CD14-positive monocyte (primary cell): ENCODE measurements around the gene PTPRE. TPM values are rescaled to one million over a fixed set of nuclear protein-coding genes. Genes with fewer than 3 reads are reported as not detected.

Experiments
- DNase-seq, 3 donors: peaks; one replicate each; pipeline ENCODE4 v3.0.0-alpha.2; 2011 to 2022
- H2AFZ ChIP-seq: 2 replicates; pipeline ENCODE4 v1.6.0; 2012; ENCODE audit warnings: mild to moderate bottlenecking, low read depth, low read length, inconsistent platforms; ENCODE audit not compliant: insufficient read depth, poor library complexity, severe bottlenecking
- H3K27ac ChIP-seq, 2 donors: 1 replicate in 1 of 2; 2 replicates in 1 of 2; pipeline ENCODE4 v1.5.1; 2012 to 2013; ENCODE audit warnings: low read length in 2 of 2, control low read depth in 1 of 2, inconsistent platforms in 1 of 2, low read depth in 1 of 2, mild to moderate bottlenecking in 1 of 2
- H3K27me3 ChIP-seq, 2 donors: one replicate each; pipeline versions ENCODE4 v1.6.0 to v1.6.1; 2011 to 2013; ENCODE audit warnings: low read length in 2 of 2; ENCODE audit not compliant: control insufficient read depth in 2 of 2, insufficient read depth in 2 of 2
- H3K36me3 ChIP-seq, 2 donors: replicated peaks in 1 of 2; 1 replicate in 1 of 2; 2 replicates in 1 of 2; pipeline versions ENCODE4 v1.5.1 to v1.6.1; 2012 to 2013; ENCODE audit warnings: low read length in 2 of 2, control low read depth in 1 of 2, inconsistent platforms in 1 of 2, mild to moderate bottlenecking in 1 of 2; ENCODE audit not compliant: insufficient read depth in 2 of 2, control insufficient read depth in 1 of 2
- H3K4me1 ChIP-seq, 2 donors: 1 replicate in 1 of 2; 2 replicates in 1 of 2; pipeline versions ENCODE4 v1.5.1 to v1.6.1; 2012 to 2013; ENCODE audit warnings: low read length in 2 of 2, control low read depth in 1 of 2, inconsistent platforms in 1 of 2, mild to moderate bottlenecking in 1 of 2, moderate library complexity in 1 of 2; ENCODE audit not compliant: insufficient read depth in 2 of 2, control insufficient read depth in 1 of 2
- H3K4me2 ChIP-seq: replicated peaks from 2 replicates; pipeline ENCODE3; 2012; ENCODE audit warnings: low read length, moderate library complexity, mild to moderate bottlenecking; ENCODE audit not compliant: poor library complexity, severe bottlenecking; ENCODE audit errors: extremely low read depth
- H3K4me3 ChIP-seq, 3 experiments: fragments of 200-600 bp in 1 of 3; sonication (generic) in 1 of 3; replicated peaks in 1 of 3; 1 replicate in 2 of 3; 2 replicates in 1 of 3; pipeline ENCODE4 v1.5.1; 2011 to 2013; ENCODE audit warnings: low read length in 3 of 3, mild to moderate bottlenecking in 3 of 3, control low read depth in 2 of 3, low read depth in 2 of 3, inconsistent platforms in 1 of 3, moderate library complexity in 1 of 3
- H3K79me2 ChIP-seq: 2 replicates; pipeline ENCODE4 v1.6.0; 2012; ENCODE audit warnings: mild to moderate bottlenecking, control low read depth, inconsistent platforms, low read length, moderate library complexity; ENCODE audit not compliant: insufficient read depth
- H3K9ac ChIP-seq: 2 replicates; pipeline ENCODE4 v1.6.0; 2017; ENCODE audit warnings: low read length, mild to moderate bottlenecking; ENCODE audit not compliant: insufficient read depth, poor library complexity, severe bottlenecking
- H3K9me3 ChIP-seq, 2 donors: replicated peaks in 1 of 2; 1 replicate in 1 of 2; 2 replicates in 1 of 2; pipeline versions ENCODE4 v1.5.1 to v1.6.1; 2012 to 2013; ENCODE audit warnings: low read length in 2 of 2, control low read depth in 1 of 2; ENCODE audit not compliant: control insufficient read depth in 1 of 2, insufficient read depth in 1 of 2
- H4K20me1 ChIP-seq: 2 replicates; pipeline ENCODE4 v1.6.0; 2012; ENCODE audit warnings: mild to moderate bottlenecking, low read length, control low read depth, moderate library complexity; ENCODE audit not compliant: insufficient read depth
- H3K27ac Mint-ChIP-seq, 7 donors: one replicate each; pipeline ENCODE4 v1.8.0; 2020; ENCODE audit warnings: mild to moderate bottlenecking in 7 of 7, mixed read lengths in 7 of 7, moderate library complexity in 6 of 7, inconsistent platforms in 2 of 7
- H3K27me3 Mint-ChIP-seq, 3 donors: one replicate each; pipeline ENCODE4 v1.8.0; 2021 to 2022; ENCODE audit warnings: low read depth in 3 of 3, mild to moderate bottlenecking in 3 of 3, mixed read lengths in 3 of 3, moderate library complexity in 3 of 3, inconsistent platforms in 1 of 3
- H3K36me3 Mint-ChIP-seq, 2 donors: one replicate each; pipeline ENCODE4 v1.8.0; 2020; ENCODE audit warnings: mixed read lengths in 2 of 2, inconsistent platforms in 1 of 2, mild to moderate bottlenecking in 1 of 2
- H3K4me1 Mint-ChIP-seq: one replicate; pipeline ENCODE4 v1.8.0; 2020; ENCODE audit warnings: mild to moderate bottlenecking, mixed read lengths
- H3K4me3 Mint-ChIP-seq, 2 donors: one replicate each; pipeline ENCODE4 v1.8.0; 2020; ENCODE audit warnings: mild to moderate bottlenecking in 2 of 2, mixed read lengths in 2 of 2, moderate library complexity in 1 of 2
- H3K9me3 Mint-ChIP-seq, 7 donors: one replicate each; pipeline ENCODE4 v1.8.0; 2020 to 2022; ENCODE audit warnings: mixed read lengths in 7 of 7, mild to moderate bottlenecking in 6 of 7, moderate library complexity in 6 of 7, inconsistent platforms in 2 of 7
- WGBS: methylation state at CpG from one replicate; pipeline ENCODE4 v1.1.5; 2013; ENCODE audit warnings: missing lambda C conversion rate; ENCODE audit not compliant: insufficient coverage; 5-methylcytosine and 5-hydroxymethylcytosine counted together
- intact Hi-C, 2 donors: fragments of 100-400 bp; cut with micrococcal nuclease; formaldehyde crosslinking; loops; one replicate each; pipeline versions ENCODE4 v1.15.0 to v1.15.1; 2023
- polyA plus RNA-seq, 3 donors: library from polyadenylated mRNA; depleted of rRNA in 1 of 3; unstranded in 2 of 3; stranded (reverse) in 1 of 3; fragments of 300-500 nt in 2 of 3; fragments of >200 nt in 1 of 3; fragmentation: Illumina TruSeq in 2 of 3; gene quantifications; 1 replicate in 2 of 3; 2 replicates in 1 of 3; pipeline ENCODE4 v1.2.3, GENCODE V29; 2012 to 2021
- TF ChIP-seq, protein P1 (sequence below): fragments of 200-600 bp; IDR thresholded peaks from one replicate; pipeline ENCODE4 v1.8.0; 2022; ENCODE audit warnings: antibody characterized with exemption, mild to moderate bottlenecking

Gene PTPRE
- polyA plus RNA-seq, 3 donors: 95.2 to 271 (median 125) TPM

DNA sequence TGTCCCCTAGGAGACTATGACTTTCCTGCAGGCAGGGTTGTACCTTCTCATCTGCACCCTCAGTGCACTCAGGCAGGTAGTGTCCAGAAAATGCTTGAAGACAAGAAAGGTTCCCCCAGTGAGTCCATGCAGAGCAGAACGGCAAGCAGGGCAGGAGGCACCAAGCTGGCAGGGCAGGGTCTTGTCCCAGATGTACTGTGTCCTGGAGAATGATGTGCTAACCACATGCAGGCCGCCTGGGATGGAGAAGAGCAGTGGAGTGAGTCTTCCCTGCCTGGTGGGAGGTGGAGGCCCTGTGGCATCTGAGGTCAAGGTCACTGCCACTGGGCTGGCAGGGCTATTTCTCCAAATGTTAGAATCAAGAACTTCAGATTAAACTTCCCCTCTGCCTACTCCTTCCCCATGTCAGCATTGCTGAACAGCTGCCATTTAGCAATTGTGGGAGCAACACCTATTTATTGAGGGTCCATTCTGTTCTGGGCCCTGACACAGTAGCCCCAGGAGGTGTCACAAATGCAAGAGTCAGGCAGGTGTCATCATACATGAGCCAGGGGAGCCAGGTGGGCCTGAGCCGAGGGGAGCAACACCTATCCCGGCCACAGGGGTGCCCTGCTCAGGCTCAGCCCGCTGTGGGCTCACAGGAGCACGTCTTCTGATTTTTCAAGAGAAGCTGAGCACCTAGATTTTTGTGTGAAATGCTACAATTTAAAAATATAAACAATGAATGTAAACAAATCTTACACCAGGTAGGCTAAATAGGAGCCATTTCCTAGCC is 34.1 kb downstream of the PTPRE start:
- peaks cover 83% of the 10 kb centered on the region for H4K20me1 ChIP-seq
- H3K27ac ChIP-seq: no peak overlapping the region
- no peak for DNase-seq
- peaks cover 0 to 24% of the 10 kb centered on the region in 2 donors for H3K36me3 ChIP-seq
- H3K4me3 ChIP-seq: no peak overlapping the region
- TF ChIP-seq, protein P1, sequence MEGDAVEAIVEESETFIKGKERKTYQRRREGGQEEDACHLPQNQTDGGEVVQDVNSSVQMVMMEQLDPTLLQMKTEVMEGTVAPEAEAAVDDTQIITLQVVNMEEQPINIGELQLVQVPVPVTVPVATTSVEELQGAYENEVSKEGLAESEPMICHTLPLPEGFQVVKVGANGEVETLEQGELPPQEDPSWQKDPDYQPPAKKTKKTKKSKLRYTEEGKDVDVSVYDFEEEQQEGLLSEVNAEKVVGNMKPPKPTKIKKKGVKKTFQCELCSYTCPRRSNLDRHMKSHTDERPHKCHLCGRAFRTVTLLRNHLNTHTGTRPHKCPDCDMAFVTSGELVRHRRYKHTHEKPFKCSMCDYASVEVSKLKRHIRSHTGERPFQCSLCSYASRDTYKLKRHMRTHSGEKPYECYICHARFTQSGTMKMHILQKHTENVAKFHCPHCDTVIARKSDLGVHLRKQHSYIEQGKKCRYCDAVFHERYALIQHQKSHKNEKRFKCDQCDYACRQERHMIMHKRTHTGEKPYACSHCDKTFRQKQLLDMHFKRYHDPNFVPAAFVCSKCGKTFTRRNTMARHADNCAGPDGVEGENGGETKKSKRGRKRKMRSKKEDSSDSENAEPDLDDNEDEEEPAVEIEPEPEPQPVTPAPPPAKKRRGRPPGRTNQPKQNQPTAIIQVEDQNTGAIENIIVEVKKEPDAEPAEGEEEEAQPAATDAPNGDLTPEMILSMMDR: no peak
- no peaks in the 10 kb centered on the region for H3K9me3 ChIP-seq
- peaks cover 0 to 7% (median 2%) of the 10 kb centered on the region in 7 donors for H3K9me3 Mint-ChIP-seq
- H3K4me1 ChIP-seq: peaks cover 25 to 27% of the 10 kb centered on the region in 2 donors
- intact Hi-C loops: no loop called here
- no peaks in the 10 kb centered on the region for H3K27me3 ChIP-seq
- H3K4me2 ChIP-seq: no peak overlapping the region
- 81% methylated on average over 2 of the region's 6 CpGs for WGBS
- peaks cover 0 to 1% (median 0%) of the 10 kb centered on the region in 3 donors for H3K27me3 Mint-ChIP-seq
- H3K79me2 ChIP-seq: peaks cover 23% of the 10 kb centered on the region
- H3K4me1 Mint-ChIP-seq: peaks cover 55% of the 10 kb centered on the region
- peak overlapping the region in 3 of 7 donors; percentile 11 to 34 (median 15) for H3K27ac Mint-ChIP-seq
- no peak overlapping the region for H2AFZ ChIP-seq
- H3K36me3 Mint-ChIP-seq: peaks cover 39 to 48% of the 10 kb centered on the region in 2 donors
- H3K9ac ChIP-seq: no peak overlapping the region
- no peak overlapping the region for H3K4me3 Mint-ChIP-seq

- H3K4me3 ChIP-seq: no peak overlapping the region
- DNase-seq: no peak
- no peak overlapping the region for H3K4me3 Mint-ChIP-seq
- WGBS: 17% methylated on average over 6 of the region's 7 CpGs
- H3K4me1 ChIP-seq: peaks cover 41 to 43% of the 10 kb centered on the region in 2 donors
- TF ChIP-seq, protein P1: no peak
- H3K27ac ChIP-seq: no peak overlapping the region
- no peak overlapping the region for H2AFZ ChIP-seq
- peaks cover 24% of the 10 kb centered on the region for H3K79me2 ChIP-seq
- no peaks in the 10 kb centered on the region for H3K27me3 ChIP-seq
- H3K4me1 Mint-ChIP-seq: peaks cover 70% of the 10 kb centered on the region
- no peak overlapping the region for H3K4me2 ChIP-seq
- intact Hi-C loops: no loop called here
- no peak overlapping the region for H3K9ac ChIP-seq
- no peak overlapping the region for H3K27ac Mint-ChIP-seq
- H3K36me3 Mint-ChIP-seq: peaks cover 36 to 41% of the 10 kb centered on the region in 2 donors
- H4K20me1 ChIP-seq: peaks cover 86% of the 10 kb centered on the region
- H3K9me3 ChIP-seq: no peaks in the 10 kb centered on the region
- H3K27me3 Mint-ChIP-seq: peaks cover 0 to 1% (median 0%) of the 10 kb centered on the region in 3 donors
- peaks cover 0 to 7% (median 1%) of the 10 kb centered on the region in 7 donors for H3K9me3 Mint-ChIP-seq
- H3K36me3 ChIP-seq: peaks cover 0 to 9% of the 10 kb centered on the region in 2 donors
These were observed 35.9 kb downstream of the PTPRE start for GRCh38 chr10:127942811-127943210.
